ENCODE data around the gene ZC3H13.

The ZC3H13 gene

GRCh38 chr13:45933203-45933908 lies 119.2 kb downstream of the ZC3H13 start:
- DNase-seq = no peak

DNA sequence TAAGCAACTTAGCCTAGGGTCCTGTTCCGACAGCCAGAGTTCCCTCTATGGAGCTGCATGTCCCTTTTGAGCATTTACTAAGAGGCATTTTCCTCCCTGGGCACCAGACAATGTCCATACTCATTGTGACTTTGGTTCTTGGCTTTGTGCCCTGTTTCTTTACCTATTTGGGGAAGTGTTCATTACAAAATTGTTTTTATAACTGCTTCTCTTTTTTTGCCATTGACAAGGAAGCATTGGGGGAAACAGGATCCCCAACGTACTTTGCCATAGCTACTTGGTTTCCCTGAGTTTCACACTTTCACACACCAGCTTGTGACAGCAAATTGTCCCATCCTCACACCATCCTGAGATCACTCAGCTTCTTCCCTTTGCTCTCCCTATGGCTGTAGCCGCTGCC lies 119.9 kb downstream of the ZC3H13 start:
- no peak for DNase-seq

- no peak for DNase-seq
Measured at GRCh38 chr13:45932172-45932571, 120.4 kb downstream of the ZC3H13 start.

- DNase-seq = no peak
Measured at GRCh38 chr13:45931211-45931610, 121.3 kb downstream of the ZC3H13 start.

GRCh38 chr13:45930177-45930576 lies 122.4 kb downstream of the ZC3H13 start:
- no peak for DNase-seq

DNA sequence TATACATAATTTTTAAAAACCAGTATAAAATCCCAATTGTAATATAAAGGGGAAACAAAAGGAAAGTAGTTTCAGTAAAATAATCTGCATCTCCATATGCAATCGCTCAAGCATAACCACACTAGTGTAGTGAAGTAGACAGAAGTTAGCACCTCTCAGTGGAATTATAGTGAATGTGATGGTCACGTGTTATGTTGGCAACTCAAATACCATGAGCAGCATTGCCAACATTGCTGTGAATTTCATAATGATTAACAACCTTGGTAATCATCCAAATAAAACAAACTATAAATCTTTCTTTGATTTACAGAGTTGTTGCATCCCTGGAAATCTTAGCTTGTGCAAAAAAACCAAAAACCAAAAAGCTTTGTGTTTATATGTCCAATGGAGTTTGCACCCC lies 123.7 kb downstream of the ZC3H13 start:
- DNase-seq = no peak

DNA sequence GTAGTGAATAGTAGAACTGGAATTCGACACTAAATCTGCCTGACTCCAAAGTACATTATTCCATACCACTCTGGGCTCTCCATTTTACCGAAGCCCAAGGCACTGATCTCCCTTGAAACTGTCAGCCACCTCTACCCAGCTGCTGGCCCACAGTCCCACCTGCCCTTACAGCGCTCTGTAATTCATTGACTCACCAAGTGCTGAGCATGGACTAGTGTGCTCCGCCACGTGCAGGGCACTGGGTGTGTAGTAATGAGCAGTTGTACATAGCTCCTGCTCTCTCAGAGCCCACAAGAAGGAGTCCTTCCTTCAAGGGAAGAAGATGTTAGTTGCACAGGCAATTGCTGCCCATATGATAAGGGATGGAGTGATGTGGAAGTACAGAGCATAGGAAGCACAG lies 124.4 kb downstream of the ZC3H13 start:
- no peak for DNase-seq

DNA sequence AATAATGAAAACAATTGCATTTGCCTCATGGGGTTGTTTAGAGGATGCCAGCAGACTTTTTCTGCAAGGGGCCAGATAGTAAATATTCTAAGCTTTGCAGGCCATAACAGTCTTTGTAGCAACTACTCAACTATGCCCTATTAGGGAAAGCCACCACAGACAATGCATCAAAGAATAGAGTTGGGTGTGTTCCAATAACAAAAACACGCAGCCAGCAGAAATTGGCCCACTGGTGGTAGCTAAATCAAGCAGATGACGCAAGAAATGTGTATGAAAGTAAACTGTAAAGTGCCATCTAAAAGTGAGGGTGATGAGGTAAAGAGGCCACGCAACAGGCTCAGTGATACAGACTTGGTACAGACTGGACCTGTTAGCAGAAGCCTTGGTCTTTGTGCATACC lies 125.8 kb downstream of the ZC3H13 start:
- no peak for DNase-seq

GRCh38 chr13:45925151-45925550 lies 127.4 kb downstream of the ZC3H13 start:
- no peak for DNase-seq

DNA sequence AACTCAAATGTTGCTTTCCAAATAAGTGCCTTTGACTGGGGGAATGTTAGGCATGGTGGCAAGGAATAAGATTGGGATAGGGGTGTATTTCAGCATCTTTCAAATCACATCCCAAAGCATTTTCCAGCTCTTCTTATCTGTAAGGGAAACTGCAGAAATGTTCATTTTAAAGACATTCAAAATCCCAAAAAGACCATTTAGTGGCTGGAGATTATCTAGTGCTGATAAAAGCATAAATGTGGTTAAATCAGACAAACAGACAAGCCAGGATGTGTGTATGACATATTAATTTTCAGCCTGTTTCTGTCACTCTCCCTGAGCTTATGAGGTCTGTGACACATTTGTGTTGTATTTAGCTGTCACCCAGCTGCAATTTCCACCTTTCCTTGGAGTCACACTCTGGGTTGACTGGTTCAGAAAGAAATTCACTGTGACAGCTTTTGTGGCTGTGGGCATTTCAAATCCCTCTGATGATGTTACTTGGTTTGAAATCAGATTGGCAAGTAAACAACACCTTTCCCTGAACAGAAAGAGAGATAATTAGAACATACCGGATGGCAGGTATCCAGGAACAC lies 131.3 kb downstream of the ZC3H13 start:
- DNase-seq = no peak

DNA sequence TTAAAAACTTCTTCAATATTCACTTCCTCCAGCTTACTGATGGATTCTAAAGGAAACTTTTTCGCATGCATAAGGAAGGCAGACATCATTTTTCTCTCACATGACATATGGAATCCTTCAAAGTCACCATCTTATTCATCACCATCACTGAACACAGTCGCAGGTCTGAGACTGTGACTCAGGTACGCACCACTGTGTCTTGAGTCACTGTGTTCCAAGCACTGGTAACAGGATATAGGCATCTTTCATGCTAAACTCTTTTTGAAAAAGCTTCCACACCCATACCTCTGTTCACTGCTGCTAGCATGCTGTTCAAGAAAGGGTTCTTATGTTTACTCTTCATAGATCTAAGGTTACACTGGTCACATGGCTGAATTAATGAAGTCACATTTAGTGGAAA lies 133.9 kb downstream of the ZC3H13 start:
- DNase-seq = no peak

GRCh38 chr13:45917019-45917418 lies 135.5 kb downstream of the ZC3H13 start:
- DNase-seq = no peak

DNA sequence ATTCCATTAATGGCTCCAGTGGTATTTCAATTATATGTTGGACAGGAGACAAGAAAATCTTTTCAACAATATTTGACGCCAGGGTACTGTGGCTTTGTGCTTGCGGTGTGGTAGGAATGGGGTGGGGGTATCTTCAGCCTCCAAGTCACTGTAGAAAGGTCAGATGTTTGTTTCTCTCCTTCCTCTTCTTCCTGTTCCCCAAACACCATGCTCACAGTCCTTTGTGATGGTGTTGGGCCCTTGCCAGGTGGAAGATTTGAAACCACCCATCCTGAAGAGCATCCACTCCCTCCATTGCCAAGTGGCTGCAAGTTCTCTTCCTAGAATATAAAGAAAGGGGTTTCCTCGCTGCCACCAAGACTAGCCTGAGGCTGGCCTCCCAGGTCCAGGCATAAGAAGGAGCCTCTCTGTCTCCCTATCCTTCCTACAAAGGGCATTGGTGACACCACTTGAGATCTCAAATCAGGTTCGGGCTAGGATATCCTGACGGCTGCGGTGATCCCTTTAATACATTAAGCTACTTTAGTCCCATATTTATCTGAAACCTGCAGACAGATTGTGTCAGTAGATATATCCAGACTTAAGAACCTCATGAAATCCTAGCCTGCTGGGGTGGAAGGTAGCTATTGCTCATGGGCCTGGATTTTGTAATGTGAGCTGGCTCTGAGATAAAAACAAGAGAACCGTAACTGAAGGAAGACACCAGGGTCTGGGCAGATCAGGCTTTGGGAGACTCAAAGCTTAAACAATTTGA lies 136.7 kb downstream of the ZC3H13 start:
- DNase-seq = no peak

DNA sequence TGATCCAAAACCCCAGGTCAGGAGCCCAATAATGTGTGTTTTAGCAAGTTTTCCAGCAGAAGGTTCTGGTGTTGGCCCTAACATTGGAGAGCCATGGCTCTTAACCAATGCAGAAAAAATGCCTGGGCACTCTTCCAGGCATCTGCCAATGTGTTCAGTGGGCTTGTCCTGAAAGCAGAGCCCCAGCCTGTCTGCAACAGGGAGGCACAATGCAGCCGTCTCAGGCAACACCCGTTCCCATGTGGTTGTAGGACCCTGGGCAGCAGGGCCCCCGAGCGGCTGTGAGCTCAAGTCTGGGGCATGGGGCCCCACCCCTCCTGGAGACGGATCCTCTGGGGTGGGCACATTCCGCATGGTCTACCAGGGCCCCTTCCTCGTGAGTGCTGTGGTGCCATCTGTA lies 142.9 kb downstream of the ZC3H13 start:
- no peak for DNase-seq

DNA sequence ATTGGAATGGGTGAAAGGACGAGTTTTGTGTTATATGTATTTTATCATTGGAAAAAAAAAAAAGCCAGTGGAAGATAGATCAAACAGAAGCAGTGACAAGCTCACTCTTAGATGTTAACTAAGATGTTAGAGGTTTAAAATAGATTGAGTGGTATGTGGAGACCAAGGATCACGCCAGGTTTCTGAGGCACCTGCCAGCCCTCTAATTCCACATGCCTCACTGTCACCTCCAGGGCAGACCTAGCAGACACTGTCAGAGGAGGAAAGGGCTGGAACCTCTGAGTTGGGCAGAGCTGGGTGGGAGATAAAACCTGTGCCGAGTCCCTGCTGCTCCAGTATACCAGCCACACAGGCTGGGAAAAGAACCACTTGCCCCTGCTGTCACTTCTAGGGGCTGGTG lies 143.5 kb downstream of the ZC3H13 start:
- no peak for DNase-seq

DNA sequence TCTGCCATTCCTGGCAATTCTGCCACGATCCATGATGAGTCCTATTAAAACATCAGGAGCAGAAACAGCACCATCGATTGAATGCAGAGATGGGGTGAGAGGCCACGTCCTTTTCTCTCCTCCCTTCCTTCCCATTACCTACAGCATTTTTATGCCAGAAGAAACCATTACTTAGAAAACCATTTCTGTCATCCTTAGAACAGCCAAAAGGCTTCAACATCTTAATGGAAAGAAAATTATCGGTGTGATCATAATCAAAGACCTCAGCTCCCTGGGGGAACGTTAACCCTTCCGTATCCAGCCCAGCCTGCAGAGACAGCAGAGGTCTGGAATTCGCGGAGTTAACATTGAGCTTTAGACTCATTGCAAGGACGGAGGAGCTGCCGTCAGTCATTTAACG lies 145.0 kb downstream of the ZC3H13 start:
- no peak for DNase-seq
